GM12875 (cell line): ENCODE results near the gene TMED5.
"Not testable (repeated sequence)": the region's sequence is repeated elsewhere in the genome, so short reads cannot be mapped to it uniquely, and the experiment has no call there.

Experiments used
- H3K4me3 ChIP-seq: one replicate; pipeline ENCODE4 v1.5.1; 2011; ENCODE audit warnings: low read depth, low read length, control low read depth
- CTCF ChIP-seq: IDR thresholded peaks from 2 replicates; pipeline ENCODE4 v1.5.1; 2011; ENCODE audit warnings: low read depth, mild to moderate bottlenecking, control low read depth, inconsistent platforms, low read length, moderate library complexity, borderline replicate concordance; ENCODE audit not compliant: insufficient read depth

TMED5 gene

GRCh38 chr1:93179886-93180722 lies at the start of gene TMED5:
Gene TMED5, minus strand, starts transcription at chr1:93180413. Its CDS starts 171 bp downstream, at chr1:93180242.
- peak within 1 kb of the TSS; percentile 75 for H3K4me3 ChIP-seq
- TF ChIP-seq CTCF = peak; percentile 10; the same call in 1 of the 2 replicates

- TF ChIP-seq CTCF = no peak
- no peak overlapping the region for H3K4me3 ChIP-seq
Measured at GRCh38 chr1:93223023-93223675, 42.9 kb upstream of the TMED5 start.

- no peak overlapping the region for H3K4me3 ChIP-seq
- TF ChIP-seq CTCF = no peak
Measured at GRCh38 chr1:93221913-93222312, 41.7 kb upstream of the TMED5 start.

GRCh38 chr1:93220716-93221115 lies 40.5 kb upstream of the TMED5 start:
- not testable (repeated sequence) for H3K4me3 ChIP-seq

GRCh38 chr1:93219443-93219842 lies 39.2 kb upstream of the TMED5 start:
- no peak overlapping the region for H3K4me3 ChIP-seq
- no peak for TF ChIP-seq CTCF

GRCh38 chr1:93215322-93215721 lies 35.1 kb upstream of the TMED5 start:
- no peak for TF ChIP-seq CTCF
- no peak overlapping the region for H3K4me3 ChIP-seq

- H3K4me3 ChIP-seq = no peak overlapping the region
- TF ChIP-seq CTCF = no peak
Measured at GRCh38 chr1:93207211-93207610, 27.0 kb upstream of the TMED5 start.
